Measurements from ENCODE around the gene MECP2. TPM values are rescaled to one million over a fixed set of nuclear protein-coding genes. Genes with fewer than 3 reads are reported as not detected.

Gene MECP2
- polyA plus RNA-seq, 2 of the 4 experiments (the other 2 are of a cell fraction) = 17.7 to 19.2 TPM

DNA sequence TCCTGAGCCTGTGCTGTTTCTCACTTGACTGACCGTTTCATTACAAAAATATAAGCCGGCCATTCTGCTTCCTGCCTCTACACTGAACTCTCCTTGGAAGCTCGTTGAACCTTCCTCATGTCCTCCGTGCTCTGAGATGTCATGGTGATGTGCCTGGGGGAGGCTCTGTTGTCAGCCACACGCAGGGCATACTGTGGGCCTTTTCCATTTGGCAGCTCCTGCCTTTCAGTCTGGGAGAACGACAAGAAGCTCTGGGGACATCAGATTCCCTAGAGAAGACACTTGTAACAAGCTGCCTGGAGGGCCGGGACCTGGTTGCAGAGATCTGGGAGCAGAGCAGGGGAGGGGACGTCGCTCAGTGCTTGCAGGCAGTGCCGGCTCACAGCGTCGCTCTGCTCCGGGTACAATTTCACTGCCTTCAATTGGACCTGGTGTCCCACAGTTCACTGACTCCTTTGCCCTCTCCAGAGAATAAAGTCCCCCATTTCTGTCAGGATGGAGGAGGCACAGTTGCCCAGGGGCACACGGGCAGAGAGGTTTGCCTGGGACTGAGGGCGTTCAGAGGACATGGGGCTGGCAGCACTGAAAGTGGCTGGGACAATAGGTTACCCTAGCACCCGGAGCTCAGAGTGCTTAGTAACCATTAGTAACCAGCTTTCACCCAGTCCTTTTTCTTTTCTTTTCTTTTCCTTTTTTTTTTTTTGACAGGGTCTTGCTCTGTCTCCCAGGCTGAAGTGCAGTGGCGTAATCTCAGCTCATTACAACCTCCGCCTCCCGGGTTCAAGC, 19.1 kb upstream of the MECP2 start:
- Histone ChIP-seq H3K4me2 (no peak overlapping the region), H3K4me3 (no peak overlapping the region), H3K9me3 (no peaks in the 10 kb centered on the region), H3K27ac (no peak overlapping the region), H3K4me1 (0 out of 3 replicates have a peak, but pooled peaks cover 4% of the 10 kb centered on the region)
- CTCF ChIA-PET = interaction anchor here (0.6 to 1.3 kb wide), 2 partner anchors 10 to 233 kb away, joined by 3 to 4 read pairs; no protein-coding TSS in a partner anchor
- TF ChIP-seq, protein P1, sequence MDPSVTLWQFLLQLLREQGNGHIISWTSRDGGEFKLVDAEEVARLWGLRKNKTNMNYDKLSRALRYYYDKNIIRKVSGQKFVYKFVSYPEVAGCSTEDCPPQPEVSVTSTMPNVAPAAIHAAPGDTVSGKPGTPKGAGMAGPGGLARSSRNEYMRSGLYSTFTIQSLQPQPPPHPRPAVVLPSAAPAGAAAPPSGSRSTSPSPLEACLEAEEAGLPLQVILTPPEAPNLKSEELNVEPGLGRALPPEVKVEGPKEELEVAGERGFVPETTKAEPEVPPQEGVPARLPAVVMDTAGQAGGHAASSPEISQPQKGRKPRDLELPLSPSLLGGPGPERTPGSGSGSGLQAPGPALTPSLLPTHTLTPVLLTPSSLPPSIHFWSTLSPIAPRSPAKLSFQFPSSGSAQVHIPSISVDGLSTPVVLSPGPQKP (IDR thresholded peaks at IDR 0.05; ENCODE audit: low read depth, low read length) = no peak
- TF ChIP-seq MYC (IDR thresholded peaks at IDR 0.05; ENCODE audit: borderline replicate concordance, low read length) (no peak), HEYL (CRISPR knock-in tag; IDR thresholded peaks at IDR 0.05) (no peak), ESRRA (IDR thresholded peaks at IDR 0.05; ENCODE audit: borderline replicate concordance, low read length) (no peak), RNF2 (IDR thresholded peaks at IDR 0.05; ENCODE audit: borderline replicate concordance, low read depth) (no peak), HOXB13 (CRISPR knock-in tag; IDR thresholded peaks at IDR 0.05; ENCODE audit: low read depth) (no peak), EP300 (IDR thresholded peaks at IDR 0.05) (no peak), BHLHE40 (IDR thresholded peaks at IDR 0.05; ENCODE audit: low read depth, low read length) (no peak), MAZ (IDR thresholded peaks at IDR 0.05; ENCODE audit: borderline replicate concordance, low read depth, low read length) (no peak), CEBPB (IDR thresholded peaks at IDR 0.05) (no peak), FOXS1 (CRISPR knock-in tag; IDR thresholded peaks at IDR 0.05) (no peak), HDAC2 (IDR thresholded peaks at IDR 0.05) (no peak), HOXB5 (CRISPR knock-in tag; IDR thresholded peaks at IDR 0.05) (no peak), TP53 (CRISPR knock-in tag; IDR thresholded peaks at IDR 0.05) (no peak), EHF (CRISPR knock-in tag; IDR thresholded peaks at IDR 0.05) (no peak), NFE2L2 (conservative IDR thresholded peaks at IDR 0.05; ENCODE audit: low read length) (no peak)
- TF ChIP-seq, protein P2, sequence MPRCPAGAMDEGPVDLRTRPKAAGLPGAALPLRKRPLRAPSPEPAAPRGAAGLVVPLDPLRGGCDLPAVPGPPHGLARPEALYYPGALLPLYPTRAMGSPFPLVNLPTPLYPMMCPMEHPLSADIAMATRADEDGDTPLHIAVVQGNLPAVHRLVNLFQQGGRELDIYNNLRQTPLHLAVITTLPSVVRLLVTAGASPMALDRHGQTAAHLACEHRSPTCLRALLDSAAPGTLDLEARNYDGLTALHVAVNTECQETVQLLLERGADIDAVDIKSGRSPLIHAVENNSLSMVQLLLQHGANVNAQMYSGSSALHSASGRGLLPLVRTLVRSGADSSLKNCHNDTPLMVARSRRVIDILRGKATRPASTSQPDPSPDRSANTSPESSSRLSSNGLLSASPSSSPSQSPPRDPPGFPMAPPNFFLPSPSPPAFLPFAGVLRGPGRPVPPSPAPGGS (IDR thresholded peaks at IDR 0.05) = no peak
- TF ChIP-seq, protein P3, sequence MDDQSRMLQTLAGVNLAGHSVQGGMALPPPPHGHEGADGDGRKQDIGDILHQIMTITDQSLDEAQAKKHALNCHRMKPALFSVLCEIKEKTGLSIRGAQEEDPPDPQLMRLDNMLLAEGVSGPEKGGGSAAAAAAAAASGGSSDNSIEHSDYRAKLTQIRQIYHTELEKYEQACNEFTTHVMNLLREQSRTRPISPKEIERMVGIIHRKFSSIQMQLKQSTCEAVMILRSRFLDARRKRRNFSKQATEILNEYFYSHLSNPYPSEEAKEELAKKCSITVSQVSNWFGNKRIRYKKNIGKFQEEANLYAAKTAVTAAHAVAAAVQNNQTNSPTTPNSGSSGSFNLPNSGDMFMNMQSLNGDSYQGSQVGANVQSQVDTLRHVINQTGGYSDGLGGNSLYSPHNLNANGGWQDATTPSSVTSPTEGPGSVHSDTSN (IDR thresholded peaks at IDR 0.05) = no peak
- TF ChIP-seq, protein P4, sequence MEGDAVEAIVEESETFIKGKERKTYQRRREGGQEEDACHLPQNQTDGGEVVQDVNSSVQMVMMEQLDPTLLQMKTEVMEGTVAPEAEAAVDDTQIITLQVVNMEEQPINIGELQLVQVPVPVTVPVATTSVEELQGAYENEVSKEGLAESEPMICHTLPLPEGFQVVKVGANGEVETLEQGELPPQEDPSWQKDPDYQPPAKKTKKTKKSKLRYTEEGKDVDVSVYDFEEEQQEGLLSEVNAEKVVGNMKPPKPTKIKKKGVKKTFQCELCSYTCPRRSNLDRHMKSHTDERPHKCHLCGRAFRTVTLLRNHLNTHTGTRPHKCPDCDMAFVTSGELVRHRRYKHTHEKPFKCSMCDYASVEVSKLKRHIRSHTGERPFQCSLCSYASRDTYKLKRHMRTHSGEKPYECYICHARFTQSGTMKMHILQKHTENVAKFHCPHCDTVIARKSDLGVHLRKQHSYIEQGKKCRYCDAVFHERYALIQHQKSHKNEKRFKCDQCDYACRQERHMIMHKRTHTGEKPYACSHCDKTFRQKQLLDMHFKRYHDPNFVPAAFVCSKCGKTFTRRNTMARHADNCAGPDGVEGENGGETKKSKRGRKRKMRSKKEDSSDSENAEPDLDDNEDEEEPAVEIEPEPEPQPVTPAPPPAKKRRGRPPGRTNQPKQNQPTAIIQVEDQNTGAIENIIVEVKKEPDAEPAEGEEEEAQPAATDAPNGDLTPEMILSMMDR (IDR thresholded peaks at IDR 0.05) = no peak
- WGBS (ENCODE audit: missing lambda C conversion rate) = 70% methylated on average over 13 of the region's 19 CpGs
- FAIRE-seq = no peak
- ATAC-seq = no peak
- DNase-seq (ENCODE audit: low read depth in 1 of 2, low spot score in 1 of 2) = no peak
- POLR2A ChIA-PET = no interaction called here

DNA sequence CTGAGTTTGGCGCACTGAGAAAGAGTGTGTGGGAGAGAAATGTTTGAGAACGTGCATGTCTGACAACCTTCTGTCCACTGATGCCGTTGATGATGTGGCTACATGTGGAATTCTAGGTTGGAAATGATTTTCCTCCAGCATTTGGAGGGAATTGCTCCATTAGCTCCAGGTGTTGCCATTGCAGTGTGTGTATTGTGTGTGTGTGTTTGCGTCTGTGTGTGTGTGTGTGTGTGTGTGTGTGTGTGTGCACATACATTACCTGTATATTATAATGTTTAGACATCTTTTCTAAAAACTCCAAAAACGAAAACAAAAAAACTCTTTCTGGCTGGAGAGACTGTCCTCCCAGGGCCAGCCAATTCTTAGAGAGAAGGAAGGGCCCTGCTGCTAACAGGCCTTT, 18.2 kb upstream of the MECP2 start:
- Histone ChIP-seq H3K9me3 (no peaks in the 10 kb centered on the region), H3K4me2 (no peak overlapping the region), H3K4me3 (no peak overlapping the region), H3K27ac (no peak overlapping the region), H3K4me1 (0 out of 3 replicates have a peak, but pooled peaks cover 4% of the 10 kb centered on the region)
- CTCF ChIA-PET = interaction anchor here (0.5 to 0.8 kb wide), 2 partner anchors 8 to 201 kb away, joined by 3 read pairs; no protein-coding TSS in a partner anchor
- DNase-seq (ENCODE audit: low read depth in 1 of 2, low spot score in 1 of 2) (no peak), ATAC-seq (no peak), FAIRE-seq (no peak)
- POLR2A ChIA-PET = no interaction called here
- WGBS (ENCODE audit: missing lambda C conversion rate) = 76% methylated on average over 5 of the region's 5 CpGs
- TF ChIP-seq FOSL2 (IDR thresholded peaks at IDR 0.05) (no peak), FOSL2 (CRISPR knock-in tag; IDR thresholded peaks at IDR 0.05) (no peak)
